ENCODE results near the gene GDPD3. TPM values are rescaled to one million over a fixed set of nuclear protein-coding genes. Genes with fewer than 3 reads are reported as not detected.

Gene GDPD3
- total and polyA plus RNA-seq, 2 of the 13 experiments (the other 11 are each of a cell fraction or from before 2014, with no cell fraction given), result 18.7 to 20.6 TPM

DNA sequence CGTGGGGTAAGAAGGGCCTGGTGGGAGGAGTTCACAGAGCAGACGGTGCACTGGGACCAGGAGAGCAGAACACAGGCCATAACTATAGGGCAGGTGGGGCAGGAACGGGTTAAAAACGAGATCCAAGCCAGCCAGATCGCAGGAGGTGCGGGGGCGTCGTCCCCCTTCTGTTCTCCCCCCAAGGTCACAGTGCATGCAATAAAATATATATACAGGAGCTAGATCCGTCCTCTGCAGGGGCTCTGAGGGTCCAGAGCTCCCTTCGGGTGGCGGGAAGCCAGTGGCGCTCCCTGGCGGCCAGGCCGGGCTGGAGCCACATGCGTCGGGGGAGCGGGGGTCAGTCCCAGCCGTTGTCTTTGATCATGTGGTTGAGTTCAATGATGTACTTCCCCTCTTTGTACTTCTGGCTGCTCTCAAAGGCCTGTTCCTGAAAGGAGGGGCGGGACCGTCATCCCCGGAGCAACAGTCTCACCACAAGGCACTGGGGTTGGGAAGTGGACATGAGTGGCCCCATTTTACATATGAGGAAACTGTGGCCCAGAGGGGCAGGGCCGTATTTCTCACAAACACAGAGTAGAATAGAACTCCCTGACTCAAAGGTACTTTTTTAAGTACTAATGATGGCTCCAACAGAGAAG, 20.8 kb downstream of the GDPD3 start (continued):
- TF ChIP-seq ZNF256 (CRISPR knock-in tag; conservative IDR thresholded peaks at IDR 0.05), result peak; percentile 81; the same call in 1 of the 2 replicates
- no peak for TF ChIP-seq MAFK (conservative IDR thresholded peaks at IDR 0.05 in 1 of 2, IDR thresholded peaks at IDR 0.05 in 1 of 2; ENCODE audit: low read length in 2 of 2)
- TF ChIP-seq KMT2A (CRISPR knock-in tag; IDR thresholded peaks at IDR 0.05), result no peak
- TF ChIP-seq DR1 (CRISPR knock-in tag; IDR thresholded peaks at IDR 0.05), result 0 out of 2 replicates have a peak, but pooled peaks have one; percentile 22
- TF ChIP-seq HDAC2 (CRISPR knock-in tag; IDR thresholded peaks at IDR 0.05), result peak; percentile 84
- TF ChIP-seq, protein P1, sequence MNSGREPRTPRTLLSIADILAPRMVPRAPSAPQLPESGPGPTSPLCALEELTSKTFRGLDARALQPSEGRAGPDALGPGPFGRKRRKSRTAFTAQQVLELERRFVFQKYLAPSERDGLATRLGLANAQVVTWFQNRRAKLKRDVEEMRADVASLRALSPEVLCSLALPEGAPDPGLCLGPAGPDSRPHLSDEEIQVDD (CRISPR knock-in tag; IDR thresholded peaks at IDR 0.05; ENCODE audit: borderline replicate concordance), result no peak
- TF ChIP-seq, protein P2, sequence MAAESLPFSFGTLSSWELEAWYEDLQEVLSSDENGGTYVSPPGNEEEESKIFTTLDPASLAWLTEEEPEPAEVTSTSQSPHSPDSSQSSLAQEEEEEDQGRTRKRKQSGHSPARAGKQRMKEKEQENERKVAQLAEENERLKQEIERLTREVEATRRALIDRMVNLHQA (CRISPR knock-in tag; IDR thresholded peaks at IDR 0.05), result no peak
- 0 out of 2 replicates have a peak, but pooled peaks have one; percentile 31 for TF ChIP-seq MTF2 (CRISPR knock-in tag; IDR thresholded peaks at IDR 0.05; ENCODE audit: borderline replicate concordance)
- no peak for TF ChIP-seq ZFYVE20 (CRISPR knock-in tag; IDR thresholded peaks at IDR 0.05; ENCODE audit: borderline replicate concordance, low read depth)
- no peak for TF ChIP-seq GPN1 (CRISPR knock-in tag; IDR thresholded peaks at IDR 0.05; ENCODE audit: borderline replicate concordance)
- no peak for TF ChIP-seq GLI4 (CRISPR knock-in tag; IDR thresholded peaks at IDR 0.05; ENCODE audit: borderline replicate concordance)
- TF ChIP-seq GTF3A (CRISPR knock-in tag; conservative IDR thresholded peaks at IDR 0.05), result 0 out of 2 replicates have a peak, but pooled peaks have one; percentile 64
- no peak for TF ChIP-seq FOXM1 (CRISPR knock-in tag; IDR thresholded peaks at IDR 0.05)
- peak; percentile 94 for TF ChIP-seq ZXDC (CRISPR knock-in tag; IDR thresholded peaks at IDR 0.05)
- TF ChIP-seq TEAD3 (CRISPR knock-in tag; optimal IDR thresholded peaks at IDR 0.05; ENCODE audit: borderline replicate concordance), result peak; percentile 39
- peak; percentile 53; the same call in 1 of the 2 replicates for TF ChIP-seq ZNF281 (CRISPR knock-in tag; IDR thresholded peaks at IDR 0.05; ENCODE audit: borderline replicate concordance)
- no peak for TF ChIP-seq HMGXB3 (CRISPR knock-in tag; IDR thresholded peaks at IDR 0.05; ENCODE audit: borderline replicate concordance)

All from HepG2 (cell line).